ENCODE results near the gene AVEN.

Gene AVEN

GRCh38 chr15:33985751-33986150, 53.3 kb downstream of the AVEN start:
- H3K9me3 ChIP-seq (ENCODE audit: low read length): no peaks in the 10 kb centered on the region
- no peak overlapping the region for H3K4me2 ChIP-seq (ENCODE audit: low read length)
- TF ChIP-seq EZH2 (IDR thresholded peaks at IDR 0.05; ENCODE audit: borderline replicate concordance, low read length): no peak
- H3K9me2 ChIP-seq (ENCODE audit: low read depth, low read length): no peaks in the 10 kb centered on the region
- H4K20me1 ChIP-seq (ENCODE audit: insufficient read depth, low read length): no peaks in the 10 kb centered on the region
- no peaks in the 10 kb centered on the region for H3K79me2 ChIP-seq (ENCODE audit: insufficient read depth, low read length)
- H2AFZ ChIP-seq (ENCODE audit: low read length): no peak overlapping the region
- H3F3A ChIP-seq (ENCODE audit: insufficient read depth, low read length): no peaks in the 10 kb centered on the region
- no peaks in the 10 kb centered on the region for H3K27me3 ChIP-seq (ENCODE audit: insufficient read depth, low read length)
- no peaks in the 10 kb centered on the region for H3K4me1 ChIP-seq (ENCODE audit: insufficient read depth, low read length, severe bottlenecking)
- no peak overlapping the region for H3K4me3 ChIP-seq (ENCODE audit: low read depth, low read length, poor library complexity, severe bottlenecking)
- no peaks in the 10 kb centered on the region for H3K36me3 ChIP-seq (ENCODE audit: insufficient read depth, low read length)
- H3K9ac ChIP-seq (ENCODE audit: low read length): no peak overlapping the region
- H3K27ac ChIP-seq (ENCODE audit: low read depth, low read length, poor library complexity, severe bottlenecking): no peak overlapping the region

GRCh38 chr15:33985287-33985686, 53.7 kb downstream of the AVEN start:
- no peaks in the 10 kb centered on the region for H3K9me3 ChIP-seq (ENCODE audit: low read length)
- H3K9ac ChIP-seq (ENCODE audit: low read length): no peak overlapping the region
- H2AFZ ChIP-seq (ENCODE audit: low read length): no peak overlapping the region
- no peaks in the 10 kb centered on the region for H3K4me1 ChIP-seq (ENCODE audit: insufficient read depth, low read length, severe bottlenecking)
- H3K27me3 ChIP-seq (ENCODE audit: insufficient read depth, low read length): no peaks in the 10 kb centered on the region
- no peaks in the 10 kb centered on the region for H4K20me1 ChIP-seq (ENCODE audit: insufficient read depth, low read length)
- no peak overlapping the region for H3K4me3 ChIP-seq (ENCODE audit: low read depth, low read length, poor library complexity, severe bottlenecking)
- H3K79me2 ChIP-seq (ENCODE audit: insufficient read depth, low read length): no peaks in the 10 kb centered on the region
- H3K27ac ChIP-seq (ENCODE audit: low read depth, low read length, poor library complexity, severe bottlenecking): no peak overlapping the region
- H3F3A ChIP-seq (ENCODE audit: insufficient read depth, low read length): no peaks in the 10 kb centered on the region
- H3K9me2 ChIP-seq (ENCODE audit: low read depth, low read length): no peaks in the 10 kb centered on the region
- H3K36me3 ChIP-seq (ENCODE audit: insufficient read depth, low read length): no peaks in the 10 kb centered on the region
- no peak for TF ChIP-seq CTCF (IDR thresholded peaks at IDR 0.05; ENCODE audit: low read length)
- no peak overlapping the region for H3K4me2 ChIP-seq (ENCODE audit: low read length)

GRCh38 chr15:33982516-33982915, 56.5 kb downstream of the AVEN start:
- H4K20me1 ChIP-seq (ENCODE audit: insufficient read depth, low read length): no peaks in the 10 kb centered on the region
- H3K4me1 ChIP-seq (ENCODE audit: insufficient read depth, low read length, severe bottlenecking): no peaks in the 10 kb centered on the region
- no peak overlapping the region for H3K4me3 ChIP-seq (ENCODE audit: low read depth, low read length, poor library complexity, severe bottlenecking)
- TF ChIP-seq CTCF (IDR thresholded peaks at IDR 0.05; ENCODE audit: low read length): no peak
- no peak for TF ChIP-seq EZH2 (IDR thresholded peaks at IDR 0.05; ENCODE audit: borderline replicate concordance, low read length)
- H3K9me3 ChIP-seq (ENCODE audit: low read length): no peaks in the 10 kb centered on the region
- no peaks in the 10 kb centered on the region for H3K27me3 ChIP-seq (ENCODE audit: insufficient read depth, low read length)
- no peak overlapping the region for H3K4me2 ChIP-seq (ENCODE audit: low read length)
- H3K27ac ChIP-seq (ENCODE audit: low read depth, low read length, poor library complexity, severe bottlenecking): no peak overlapping the region
- H3K36me3 ChIP-seq (ENCODE audit: insufficient read depth, low read length): no peaks in the 10 kb centered on the region
- H3K79me2 ChIP-seq (ENCODE audit: insufficient read depth, low read length): no peaks in the 10 kb centered on the region
- no peak overlapping the region for H2AFZ ChIP-seq (ENCODE audit: low read length)
- H3K9me2 ChIP-seq (ENCODE audit: low read depth, low read length): no peaks in the 10 kb centered on the region
- H3K9ac ChIP-seq (ENCODE audit: low read length): no peak overlapping the region
- H3F3A ChIP-seq (ENCODE audit: insufficient read depth, low read length): no peaks in the 10 kb centered on the region

GRCh38 chr15:33980159-33980558, 58.8 kb downstream of the AVEN start:
- Histone ChIP-seq H2AFZ (ENCODE audit: low read length) (no peak overlapping the region), H3K27me3 (ENCODE audit: insufficient read depth, low read length) (no peaks in the 10 kb centered on the region), H3K4me3 (ENCODE audit: low read depth, low read length, poor library complexity, severe bottlenecking) (no peak overlapping the region), H3K79me2 (ENCODE audit: insufficient read depth, low read length) (no peaks in the 10 kb centered on the region), H3K4me2 (ENCODE audit: low read length) (no peak overlapping the region), H3K9me3 (ENCODE audit: low read length) (no peaks in the 10 kb centered on the region), H3K27ac (ENCODE audit: low read depth, low read length, poor library complexity, severe bottlenecking) (no peak overlapping the region), H3K9me2 (ENCODE audit: low read depth, low read length) (no peaks in the 10 kb centered on the region), H3F3A (ENCODE audit: insufficient read depth, low read length) (no peaks in the 10 kb centered on the region), H3K36me3 (ENCODE audit: insufficient read depth, low read length) (no peaks in the 10 kb centered on the region), H4K20me1 (ENCODE audit: insufficient read depth, low read length) (no peaks in the 10 kb centered on the region), H3K4me1 (ENCODE audit: insufficient read depth, low read length, severe bottlenecking) (no peaks in the 10 kb centered on the region), H3K9ac (ENCODE audit: low read length) (no peak overlapping the region)
- TF ChIP-seq EZH2 (IDR thresholded peaks at IDR 0.05; ENCODE audit: borderline replicate concordance, low read length) (no peak), CTCF (IDR thresholded peaks at IDR 0.05; ENCODE audit: low read length) (no peak)

Measured in OCI-LY1 (cell line).